Tracheal epithelial cell (primary cell): ENCODE data around the gene EHD1. TPM values are rescaled to one million over a fixed set of nuclear protein-coding genes. Genes with fewer than 3 reads are reported as not detected.

Source experiments
- total RNA-seq: library from RNA; depleted of rRNA; stranded (reverse); fragments of >200 nt; gene quantifications from 2 replicates; pipeline ENCODE4 v1.2.1, GENCODE V29; 2014

Gene EHD1
- total RNA-seq = 41.6 and 107 TPM in 2 replicates

GRCh38 chr11:64878494-64879243, at the start of gene EHD1:
Gene EHD1 (minus strand): TSS chr11:64878621. CDS start chr11:64878464, 157 bp downstream.

GRCh38 chr11:64923944-64924909, 45.8 kb upstream of the EHD1 start, which contains the start of gene PPP2R5B:
Gene PPP2R5B (plus strand): TSS chr11:64924689. CDS start chr11:64925735, 1,046 bp downstream.

GRCh38 chr11:64916775-64917662, 38.6 kb upstream of the EHD1 start, which contains the start of gene ATG2A:
Gene ATG2A (minus strand): TSS chr11:64917209. CDS start chr11:64917135, 74 bp downstream.

GRCh38 chr11:64844330-64845128, 33.9 kb downstream of the EHD1 start, which contains the start of gene CDC42BPG:
Gene CDC42BPG (minus strand): TSS chr11:64844653. CDS start chr11:64844569, 84 bp downstream.

GRCh38 chr11:64810271-64810890, 68.0 kb downstream of the EHD1 start, which contains the start of gene MEN1:
Gene MEN1 (minus strand): TSS chr11:64810551. CDS start chr11:64810109, 442 bp downstream.

GRCh38 chr11:64803158-64803845, 75.1 kb downstream of the EHD1 start, which contains the start of gene MAP4K2:
Gene MAP4K2 (minus strand): TSS chr11:64803214. CDS start chr11:64803149, 65 bp downstream.

Other genes with a start within 250 kb of the EHD1 start
- gene NRXN2, start 155.4 kb downstream of the EHD1 start, total RNA-seq = not detected in 2 replicates
- gene RASGRP2, start 134.5 kb downstream of the EHD1 start, total RNA-seq = 0.48 TPM in 1 of 2 replicates, not detected in the other
- gene PYGM, start 118.6 kb downstream of the EHD1 start, total RNA-seq = 0.21 TPM in 1 of 2 replicates, not detected in the other
- gene SF1, start 100.1 kb downstream of the EHD1 start, total RNA-seq = 34.1 and 35.7 TPM in 2 replicates
- gene MAP4K2, start 75.4 kb downstream of the EHD1 start, total RNA-seq = 14.7 and 16.0 TPM in 2 replicates
- gene MEN1, start 68.1 kb downstream of the EHD1 start, total RNA-seq = 11.6 and 12.8 TPM in 2 replicates
- 12.0 and 17.1 TPM in 2 replicates for gene CDC42BPG, start 34.0 kb downstream of the EHD1 start, total RNA-seq
- gene ATG2A, start 38.6 kb upstream of the EHD1 start, total RNA-seq = 11.7 and 13.5 TPM in 2 replicates
- 6.0 and 28.2 TPM in 2 replicates for gene PPP2R5B, start 46.1 kb upstream of the EHD1 start, total RNA-seq
- not detected in 2 replicates for gene GPHA2, start 57.3 kb upstream of the EHD1 start, total RNA-seq
- gene MAJIN, start 93.5 kb upstream of the EHD1 start, total RNA-seq = not detected in 2 replicates
- gene BATF2, start 118.3 kb upstream of the EHD1 start, total RNA-seq = 0.21 and 0.96 TPM in 2 replicates
- gene ARL2, start 135.5 kb upstream of the EHD1 start, total RNA-seq = 76.9 and 109 TPM in 2 replicates
- gene SNX15, start 148.8 kb upstream of the EHD1 start, total RNA-seq = 13.5 and 21.3 TPM in 2 replicates
- 9.9 and 14.5 TPM in 2 replicates for gene SAC3D1, start 162.6 kb upstream of the EHD1 start, total RNA-seq
- gene NAALADL1, start 179.9 kb upstream of the EHD1 start, total RNA-seq = 15.9 and 18.1 TPM in 2 replicates
- gene CDCA5, start 205.4 kb upstream of the EHD1 start, total RNA-seq = 0.43 and 1.7 TPM in 2 replicates
- gene ZFPL1, start 205.6 kb upstream of the EHD1 start, total RNA-seq = 33.0 and 41.2 TPM in 2 replicates
- gene VPS51, start 217.6 kb upstream of the EHD1 start, total RNA-seq = 178 and 180 TPM in 2 replicates
- gene TM7SF2, start 233.3 kb upstream of the EHD1 start, total RNA-seq = 30.6 and 40.3 TPM in 2 replicates
- gene ZNHIT2, start 239.1 kb upstream of the EHD1 start, total RNA-seq = 21.2 and 22.6 TPM in 2 replicates
- gene FAU, start 243.5 kb upstream of the EHD1 start, total RNA-seq = 358 and 363 TPM in 2 replicates
- 42.0 and 48.9 TPM in 2 replicates for gene MRPL49, start 243.7 kb upstream of the EHD1 start, total RNA-seq